GM23338 (cell line): ENCODE measurements around the gene FAM13A. TPM values are rescaled to one million over a fixed set of nuclear protein-coding genes. Genes with fewer than 3 reads are reported as not detected.
A peak's percentile ranks its signal among the peaks of the same experiment; 100 is the strongest.

Source experiments
- ATAC-seq: fragments of 200-7000 bp; cut with Tn5 transposase; 3 replicates; pipeline ENCODE4 v1.9.1; 2020
- DNase-seq: peaks from one replicate; pipeline ENCODE4 v3.0.0-alpha.2; 2015; ENCODE audit warnings: low spot score
- H2AFZ ChIP-seq: fragments of 200-600 bp; sonication (generic); 2 replicates; pipeline ENCODE4 v1.8.0; 2016; ENCODE audit warnings: antibody characterized with exemption, mild to moderate bottlenecking, moderate library complexity
- H3F3A ChIP-seq: fragments of 200-600 bp; sonication (generic); replicated peaks from 2 replicates; pipeline ENCODE4 v1.8.0; 2017; ENCODE audit warnings: antibody characterized with exemption, mixed run types, low read depth
- H3K27ac ChIP-seq: fragments of 200-600 bp; sonication (generic); 2 replicates; pipeline ENCODE4 v1.6.1; 2016; ENCODE audit warnings: low read depth
- H3K27me3 ChIP-seq: fragments of 200-600 bp; sonication (generic); 2 replicates; pipeline ENCODE4 v1.8.0; 2016; ENCODE audit warnings: mild to moderate bottlenecking, mixed run types, moderate library complexity; ENCODE audit not compliant: insufficient read depth
- H3K36me3 ChIP-seq: fragments of 200-600 bp; sonication (generic); 2 replicates; pipeline ENCODE4 v1.8.0; 2016; ENCODE audit warnings: mild to moderate bottlenecking; ENCODE audit not compliant: insufficient read depth
- H3K4me1 ChIP-seq: fragments of 200-600 bp; sonication (generic); 2 replicates; pipeline ENCODE4 v1.8.0; 2016; ENCODE audit warnings: mild to moderate bottlenecking, moderate library complexity; ENCODE audit not compliant: insufficient read depth
- H3K4me2 ChIP-seq: fragments of 200-600 bp; sonication (generic); 2 replicates; pipeline ENCODE4 v1.7.1; 2017; ENCODE audit warnings: mixed run types
- H3K4me3 ChIP-seq: fragments of 200-600 bp; sonication (generic); 2 replicates; pipeline ENCODE4 v1.6.1; 2016; ENCODE audit warnings: mixed run types
- H3K79me2 ChIP-seq: fragments of 200-600 bp; sonication (generic); replicated peaks from 2 replicates; pipeline ENCODE4 v1.8.0; 2017; ENCODE audit warnings: mild to moderate bottlenecking; ENCODE audit not compliant: insufficient read depth
- H3K9me2 ChIP-seq: fragments of 200-600 bp; sonication (generic); 2 replicates; pipeline ENCODE4 v1.8.0; 2017; ENCODE audit not compliant: insufficient read depth
- H4K20me1 ChIP-seq: fragments of 200-600 bp; sonication (generic); replicated peaks from 2 replicates; pipeline ENCODE4 v1.8.0; 2017; ENCODE audit warnings: mild to moderate bottlenecking; ENCODE audit not compliant: insufficient read depth
- H3K27ac Mint-ChIP-seq: 2 replicates; pipeline ENCODE4 v1.8.0; 2020; ENCODE audit warnings: inconsistent platforms, mild to moderate bottlenecking, moderate library complexity, mixed read lengths
- H3K27me3 Mint-ChIP-seq: 3 replicates; pipeline ENCODE4 v1.8.0; 2022; ENCODE audit warnings: low read depth, mild to moderate bottlenecking, moderate library complexity, mixed read lengths, inconsistent platforms; ENCODE audit not compliant: insufficient read depth, poor library complexity
- H3K36me3 Mint-ChIP-seq: 3 replicates; pipeline ENCODE4 v1.8.0; 2021; ENCODE audit warnings: low read depth, mild to moderate bottlenecking, inconsistent platforms, moderate library complexity, mixed read lengths
- H3K4me1 Mint-ChIP-seq: 3 replicates; pipeline ENCODE4 v1.8.0; 2020; ENCODE audit warnings: mild to moderate bottlenecking, inconsistent platforms, mixed read lengths
- H3K4me3 Mint-ChIP-seq: 3 replicates; pipeline ENCODE4 v1.8.0; 2021; ENCODE audit warnings: moderate library complexity, mild to moderate bottlenecking, inconsistent platforms, mixed read lengths
- H3K9me3 Mint-ChIP-seq: 3 replicates; pipeline ENCODE4 v1.8.0; 2020; ENCODE audit warnings: moderate library complexity, mild to moderate bottlenecking, inconsistent platforms, mixed read lengths
- CREB1 ChIP-seq: fragments of 250-450 bp; sonication (Bioruptor Pico); IDR thresholded peaks from 2 replicates; pipeline ENCODE4 v1.5.0; 2020; ENCODE audit warnings: low read depth, mild to moderate bottlenecking, moderate library complexity
- ETS1 ChIP-seq: IDR thresholded peaks from 2 replicates; pipeline ENCODE4 v1.6.1; 2016; ENCODE audit warnings: antibody characterized with exemption
- EZH2 ChIP-seq: fragments of 200-600 bp; sonication (generic); IDR thresholded peaks from one replicate; pipeline ENCODE4 v1.8.0; 2017; ENCODE audit warnings: antibody characterized with exemption, mild to moderate bottlenecking, low read depth; ENCODE audit not compliant: unreplicated experiment
- EZH2phosphoT487 ChIP-seq: fragments of 200-600 bp; sonication (generic); IDR thresholded peaks from one replicate; pipeline ENCODE4 v1.8.1; 2018; ENCODE audit warnings: antibody characterized with exemption; ENCODE audit not compliant: unreplicated experiment
- JUNB ChIP-seq: IDR thresholded peaks from one replicate; pipeline ENCODE4 v1.6.1; 2016; ENCODE audit warnings: antibody characterized with exemption; ENCODE audit not compliant: unreplicated experiment
- ZNF114 ChIP-seq: fragments of 250-450 bp; sonication (Bioruptor Pico); IDR thresholded peaks from 2 replicates; pipeline ENCODE4 v1.5.0; 2020; ENCODE audit warnings: mild to moderate bottlenecking, moderate library complexity
- ZNF331 ChIP-seq: fragments of 250-450 bp; sonication (Bioruptor Pico); IDR thresholded peaks from 2 replicates; pipeline ENCODE4 v1.5.0; 2020; ENCODE audit warnings: low read depth, mild to moderate bottlenecking, moderate library complexity
- polyA plus RNA-seq: library from polyadenylated mRNA; unstranded; fragments of >200 nt; fragmentation: Nextera tagmentation; extraction: Ambion mirVana; gene quantifications from 2 replicates; pipeline ENCODE4 v1.2.1, GENCODE V29; 2016
- total RNA-seq: library from RNA; depleted of rRNA; stranded (reverse); fragments of >200 nt; shearing (Covaris generic); gene quantifications from 2 replicates; pipeline ENCODE4 v1.2.3, GENCODE V29; 2014
- TF ChIP-seq, protein P1 (sequence below): fragments of 250-450 bp; sonication (Bioruptor Pico); IDR thresholded peaks from 2 replicates; pipeline ENCODE4 v1.5.0; 2020; ENCODE audit warnings: mild to moderate bottlenecking, moderate library complexity
- TF ChIP-seq, protein P2 (sequence below): IDR thresholded peaks from one replicate; pipeline ENCODE4 v1.6.1; 2018; ENCODE audit warnings: antibody characterized with exemption; ENCODE audit not compliant: unreplicated experiment

The FAM13A gene
- total and polyA plus RNA-seq, 2 experiments from 2014 or later = 13.9 to 28.4 TPM

DNA sequence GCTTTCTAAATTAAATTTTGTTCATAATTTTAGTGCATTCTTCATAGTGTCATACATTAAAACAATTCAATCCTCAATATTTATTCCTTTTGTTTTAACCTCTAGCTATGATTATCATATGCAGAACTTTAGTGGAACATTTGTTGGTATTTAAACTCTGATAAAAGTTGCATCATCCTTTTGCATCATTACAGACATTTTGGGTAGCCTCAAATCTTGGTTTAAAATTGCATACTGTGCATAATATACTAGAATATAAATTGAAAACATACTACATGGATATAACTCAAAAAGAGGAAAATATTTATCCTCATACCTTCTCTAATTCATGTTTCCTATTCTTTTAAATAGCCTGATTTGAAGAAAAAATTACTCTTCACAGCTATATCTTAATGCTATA lies 262.0 kb downstream of the FAM13A start (continued):
- TF ChIP-seq, protein P1, sequence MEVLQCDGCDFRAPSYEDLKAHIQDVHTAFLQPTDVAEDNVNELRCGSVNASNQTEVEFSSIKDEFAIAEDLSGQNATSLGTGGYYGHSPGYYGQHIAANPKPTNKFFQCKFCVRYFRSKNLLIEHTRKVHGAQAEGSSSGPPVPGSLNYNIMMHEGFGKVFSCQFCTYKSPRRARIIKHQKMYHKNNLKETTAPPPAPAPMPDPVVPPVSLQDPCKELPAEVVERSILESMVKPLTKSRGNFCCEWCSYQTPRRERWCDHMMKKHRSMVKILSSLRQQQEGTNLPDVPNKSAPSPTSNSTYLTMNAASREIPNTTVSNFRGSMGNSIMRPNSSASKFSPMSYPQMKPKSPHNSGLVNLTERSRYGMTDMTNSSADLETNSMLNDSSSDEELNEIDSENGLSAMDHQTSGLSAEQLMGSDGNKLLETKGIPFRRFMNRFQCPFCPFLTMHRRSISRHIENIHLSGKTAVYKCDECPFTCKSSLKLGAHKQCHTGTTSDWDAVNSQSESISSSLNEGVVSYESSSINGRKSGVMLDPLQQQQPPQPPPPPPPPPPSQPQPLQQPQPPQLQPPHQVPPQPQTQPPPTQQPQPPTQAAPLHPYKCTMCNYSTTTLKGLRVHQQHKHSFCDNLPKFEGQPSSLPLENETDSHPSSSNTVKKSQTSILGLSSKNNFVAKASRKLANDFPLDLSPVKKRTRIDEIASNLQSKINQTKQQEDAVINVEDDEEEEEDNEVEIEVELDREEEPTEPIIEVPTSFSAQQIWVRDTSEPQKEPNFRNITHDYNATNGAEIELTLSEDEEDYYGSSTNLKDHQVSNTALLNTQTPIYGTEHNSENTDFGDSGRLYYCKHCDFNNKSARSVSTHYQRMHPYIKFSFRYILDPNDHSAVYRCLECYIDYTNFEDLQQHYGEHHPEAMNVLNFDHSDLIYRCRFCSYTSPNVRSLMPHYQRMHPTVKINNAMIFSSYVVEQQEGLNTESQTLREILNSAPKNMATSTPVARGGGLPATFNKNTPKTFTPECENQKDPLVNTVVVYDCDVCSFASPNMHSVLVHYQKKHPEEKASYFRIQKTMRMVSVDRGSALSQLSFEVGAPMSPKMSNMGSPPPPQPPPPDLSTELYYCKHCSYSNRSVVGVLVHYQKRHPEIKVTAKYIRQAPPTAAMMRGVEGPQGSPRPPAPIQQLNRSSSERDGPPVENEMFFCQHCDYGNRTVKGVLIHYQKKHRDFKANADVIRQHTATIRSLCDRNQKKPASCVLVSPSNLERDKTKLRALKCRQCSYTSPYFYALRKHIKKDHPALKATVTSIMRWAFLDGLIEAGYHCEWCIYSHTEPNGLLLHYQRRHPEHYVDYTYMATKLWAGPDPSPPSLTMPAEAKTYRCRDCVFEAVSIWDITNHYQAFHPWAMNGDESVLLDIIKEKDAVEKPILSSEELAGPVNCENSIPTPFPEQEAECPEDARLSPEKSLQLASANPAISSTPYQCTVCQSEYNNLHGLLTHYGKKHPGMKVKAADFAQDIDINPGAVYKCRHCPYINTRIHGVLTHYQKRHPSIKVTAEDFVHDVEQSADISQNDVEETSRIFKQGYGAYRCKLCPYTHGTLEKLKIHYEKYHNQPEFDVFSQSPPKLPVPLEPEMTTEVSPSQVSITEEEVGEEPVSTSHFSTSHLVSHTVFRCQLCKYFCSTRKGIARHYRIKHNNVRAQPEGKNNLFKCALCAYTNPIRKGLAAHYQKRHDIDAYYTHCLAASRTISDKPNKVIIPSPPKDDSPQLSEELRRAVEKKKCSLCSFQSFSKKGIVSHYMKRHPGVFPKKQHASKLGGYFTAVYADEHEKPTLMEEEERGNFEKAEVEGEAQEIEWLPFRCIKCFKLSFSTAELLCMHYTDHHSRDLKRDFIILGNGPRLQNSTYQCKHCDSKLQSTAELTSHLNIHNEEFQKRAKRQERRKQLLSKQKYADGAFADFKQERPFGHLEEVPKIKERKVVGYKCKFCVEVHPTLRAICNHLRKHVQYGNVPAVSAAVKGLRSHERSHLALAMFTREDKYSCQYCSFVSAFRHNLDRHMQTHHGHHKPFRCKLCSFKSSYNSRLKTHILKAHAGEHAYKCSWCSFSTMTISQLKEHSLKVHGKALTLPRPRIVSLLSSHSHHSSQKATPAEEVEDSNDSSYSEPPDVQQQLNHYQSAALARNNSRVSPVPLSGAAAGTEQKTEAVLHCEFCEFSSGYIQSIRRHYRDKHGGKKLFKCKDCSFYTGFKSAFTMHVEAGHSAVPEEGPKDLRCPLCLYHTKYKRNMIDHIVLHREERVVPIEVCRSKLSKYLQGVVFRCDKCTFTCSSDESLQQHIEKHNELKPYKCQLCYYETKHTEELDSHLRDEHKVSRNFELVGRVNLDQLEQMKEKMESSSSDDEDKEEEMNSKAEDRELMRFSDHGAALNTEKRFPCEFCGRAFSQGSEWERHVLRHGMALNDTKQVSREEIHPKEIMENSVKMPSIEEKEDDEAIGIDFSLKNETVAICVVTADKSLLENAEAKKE (CRISPR knock-in tag) = no peak
- TF ChIP-seq CREB1 (CRISPR knock-in tag) = no peak

DNA sequence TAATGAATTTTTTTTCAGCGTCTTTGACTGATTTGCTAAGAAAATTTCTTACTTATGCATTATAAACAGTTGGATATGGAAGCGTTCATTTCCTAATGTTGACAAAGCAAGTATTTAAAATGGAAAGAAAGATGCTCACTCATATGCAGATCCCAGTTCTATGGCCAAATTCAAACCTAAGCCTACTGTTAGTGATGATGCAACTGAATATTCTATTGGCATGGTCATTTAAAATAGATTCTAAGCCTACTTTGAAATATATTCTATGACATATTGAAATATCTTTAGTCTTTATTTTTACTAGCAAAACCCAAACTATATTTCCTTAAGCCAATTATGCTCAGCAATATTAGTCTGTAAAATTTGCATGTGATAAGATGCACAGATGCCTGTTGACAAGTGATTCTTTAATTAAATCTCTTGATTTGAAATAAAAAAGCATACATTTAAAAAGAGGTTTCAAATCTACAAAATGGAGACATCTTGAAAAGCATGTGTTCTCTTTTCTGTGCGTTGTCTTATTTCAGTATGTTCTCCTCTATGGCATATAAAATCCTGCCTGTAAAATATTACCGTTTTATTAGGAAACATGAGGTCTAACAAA lies 262.8 kb downstream of the FAM13A start:
- Histone ChIP-seq H3K4me3 (no peak overlapping the region), H3K79me2 (no peaks in the 10 kb centered on the region), H3K36me3 (no peaks in the 10 kb centered on the region), H3F3A (no peaks in the 10 kb centered on the region), H3K4me1 (peaks cover 28% of the 10 kb centered on the region), H2AFZ (no peak overlapping the region), H3K9me2 (no peaks in the 10 kb centered on the region), H3K27me3 (no peaks in the 10 kb centered on the region), H3K4me2 (peak overlapping the region; percentile 23; the same call in 1 of the 2 replicates), H4K20me1 (no peaks in the 10 kb centered on the region), H3K27ac (0 out of 2 replicates have a peak overlapping the region, but pooled peaks have one; percentile 1)
- no peak overlapping the region for H3K4me3 Mint-ChIP-seq
- H3K9me3 Mint-ChIP-seq = no peaks in the 10 kb centered on the region
- peak overlapping the region; percentile 90 for H3K27ac Mint-ChIP-seq
- H3K27me3 Mint-ChIP-seq = no peaks in the 10 kb centered on the region
- H3K4me1 Mint-ChIP-seq = peaks cover 25% of the 10 kb centered on the region
- ATAC-seq = no peak
- H3K36me3 Mint-ChIP-seq = no peaks in the 10 kb centered on the region
- no peak for DNase-seq
- TF ChIP-seq, protein P2, sequence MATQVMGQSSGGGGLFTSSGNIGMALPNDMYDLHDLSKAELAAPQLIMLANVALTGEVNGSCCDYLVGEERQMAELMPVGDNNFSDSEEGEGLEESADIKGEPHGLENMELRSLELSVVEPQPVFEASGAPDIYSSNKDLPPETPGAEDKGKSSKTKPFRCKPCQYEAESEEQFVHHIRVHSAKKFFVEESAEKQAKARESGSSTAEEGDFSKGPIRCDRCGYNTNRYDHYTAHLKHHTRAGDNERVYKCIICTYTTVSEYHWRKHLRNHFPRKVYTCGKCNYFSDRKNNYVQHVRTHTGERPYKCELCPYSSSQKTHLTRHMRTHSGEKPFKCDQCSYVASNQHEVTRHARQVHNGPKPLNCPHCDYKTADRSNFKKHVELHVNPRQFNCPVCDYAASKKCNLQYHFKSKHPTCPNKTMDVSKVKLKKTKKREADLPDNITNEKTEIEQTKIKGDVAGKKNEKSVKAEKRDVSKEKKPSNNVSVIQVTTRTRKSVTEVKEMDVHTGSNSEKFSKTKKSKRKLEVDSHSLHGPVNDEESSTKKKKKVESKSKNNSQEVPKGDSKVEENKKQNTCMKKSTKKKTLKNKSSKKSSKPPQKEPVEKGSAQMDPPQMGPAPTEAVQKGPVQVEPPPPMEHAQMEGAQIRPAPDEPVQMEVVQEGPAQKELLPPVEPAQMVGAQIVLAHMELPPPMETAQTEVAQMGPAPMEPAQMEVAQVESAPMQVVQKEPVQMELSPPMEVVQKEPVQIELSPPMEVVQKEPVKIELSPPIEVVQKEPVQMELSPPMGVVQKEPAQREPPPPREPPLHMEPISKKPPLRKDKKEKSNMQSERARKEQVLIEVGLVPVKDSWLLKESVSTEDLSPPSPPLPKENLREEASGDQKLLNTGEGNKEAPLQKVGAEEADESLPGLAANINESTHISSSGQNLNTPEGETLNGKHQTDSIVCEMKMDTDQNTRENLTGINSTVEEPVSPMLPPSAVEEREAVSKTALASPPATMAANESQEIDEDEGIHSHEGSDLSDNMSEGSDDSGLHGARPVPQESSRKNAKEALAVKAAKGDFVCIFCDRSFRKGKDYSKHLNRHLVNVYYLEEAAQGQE = no peak
- TF ChIP-seq JUNB (no peak), ZNF114 (CRISPR knock-in tag) (no peak), ETS1 (no peak), ZNF331 (CRISPR knock-in tag) (no peak), EZH2 (no peak), CREB1 (CRISPR knock-in tag) (no peak), EZH2phosphoT487 (no peak)
